GM19099 (cell line): ENCODE data around the gene ZNRF3.

Source experiments
- POLR2A ChIP-seq: IDR thresholded peaks from 3 replicates; pipeline ENCODE4 v1.6.1; 2011; ENCODE audit warnings: low read depth; ENCODE audit not compliant: insufficient read length; ENCODE audit errors: extremely low read depth

The ZNRF3 gene

DNA sequence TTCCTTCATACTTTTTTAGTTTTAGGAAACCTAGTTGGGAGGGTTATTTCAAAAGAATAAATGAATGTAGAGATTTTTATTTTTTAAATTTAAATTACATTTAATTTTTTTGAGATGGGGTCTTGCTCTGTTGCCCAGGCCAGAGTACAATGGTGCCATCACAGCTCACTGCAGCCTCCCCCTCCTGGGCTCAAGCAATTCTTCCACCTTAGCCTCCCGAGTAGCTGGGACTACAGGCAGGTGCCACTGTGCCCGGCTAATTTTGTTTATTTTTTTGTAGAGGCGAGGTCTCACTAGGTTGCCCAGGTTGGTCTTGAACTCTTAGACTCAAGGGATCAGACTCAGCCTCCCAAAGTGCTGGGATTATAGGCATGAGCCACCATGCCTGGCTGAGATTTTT is 32.6 kb downstream of the ZNRF3 start:
- TF ChIP-seq POLR2A, result no peak

DNA sequence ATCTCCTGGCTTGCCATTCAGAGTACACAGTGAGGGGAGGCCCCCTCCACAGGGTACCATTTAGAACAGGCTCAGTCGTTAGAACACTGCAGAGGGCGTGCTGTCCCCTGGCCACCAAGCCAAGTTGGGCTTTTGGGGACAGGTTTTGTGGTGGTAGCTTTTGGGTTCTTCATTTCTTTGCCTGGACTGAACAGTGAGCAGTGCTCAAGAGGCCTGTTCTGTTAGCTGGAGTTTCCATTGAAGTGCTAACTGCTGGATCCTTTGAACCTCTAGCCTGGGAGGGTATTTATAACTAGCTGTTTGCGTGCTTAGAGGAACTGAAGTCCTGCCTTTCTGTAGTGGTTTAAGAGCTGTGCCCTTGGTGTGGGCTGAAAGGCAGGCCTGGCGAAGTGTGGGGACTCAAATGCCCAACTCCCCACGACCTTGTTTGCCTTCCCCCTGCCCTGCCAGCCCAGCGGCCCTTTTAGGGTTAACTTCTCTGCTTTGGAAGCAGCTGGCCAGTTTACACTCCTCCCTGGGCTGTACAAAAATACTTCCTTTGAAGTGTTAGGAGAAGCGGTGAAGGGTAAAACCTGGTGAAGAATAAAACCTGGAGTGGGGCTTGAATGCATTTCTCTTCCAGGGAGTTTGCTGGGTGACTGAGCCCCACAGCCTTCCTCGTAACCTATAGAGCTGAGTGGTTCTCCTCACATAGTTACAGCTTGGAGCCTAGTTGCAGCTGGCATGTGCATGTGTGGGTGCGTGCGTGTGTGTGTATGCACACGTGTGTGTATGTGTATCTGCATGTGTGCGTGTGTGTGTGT is 34.6 kb downstream of the ZNRF3 start:
- TF ChIP-seq POLR2A, result no peak

DNA sequence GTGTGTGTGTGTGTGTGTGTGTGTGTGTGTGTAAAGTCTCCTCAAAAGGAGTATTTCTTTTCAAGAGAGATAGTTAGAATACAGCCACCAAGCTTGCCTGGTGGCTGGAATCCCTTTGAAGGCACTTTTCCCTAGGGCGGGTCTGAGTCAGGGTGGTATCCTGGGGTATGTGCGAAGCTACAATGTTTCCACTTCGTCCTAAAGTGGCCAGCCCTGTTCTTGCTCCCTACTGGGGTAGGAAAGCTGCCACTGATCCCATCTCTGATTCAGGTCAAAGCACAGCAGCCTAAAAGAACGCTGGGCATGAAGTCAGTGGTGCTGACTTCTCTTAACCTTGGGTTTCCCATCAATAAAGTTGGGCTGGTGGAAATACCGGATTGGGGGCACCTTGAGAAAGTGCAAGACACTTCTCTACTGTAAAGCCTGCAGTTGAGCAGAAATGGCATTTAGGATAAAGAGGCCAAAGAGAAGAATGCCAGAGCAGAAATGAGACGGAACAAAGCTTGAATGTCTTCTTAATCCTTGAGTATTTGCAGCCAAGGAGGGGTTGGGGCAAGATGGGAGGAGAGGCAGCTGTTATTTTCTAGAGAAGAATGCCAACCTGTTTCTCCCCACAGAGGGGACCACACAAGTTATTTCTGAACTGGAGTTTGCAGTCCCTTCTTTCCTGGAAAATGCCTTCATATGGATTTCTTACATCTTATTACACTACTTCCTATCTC is 35.3 kb downstream of the ZNRF3 start:
- no peak for TF ChIP-seq POLR2A

DNA sequence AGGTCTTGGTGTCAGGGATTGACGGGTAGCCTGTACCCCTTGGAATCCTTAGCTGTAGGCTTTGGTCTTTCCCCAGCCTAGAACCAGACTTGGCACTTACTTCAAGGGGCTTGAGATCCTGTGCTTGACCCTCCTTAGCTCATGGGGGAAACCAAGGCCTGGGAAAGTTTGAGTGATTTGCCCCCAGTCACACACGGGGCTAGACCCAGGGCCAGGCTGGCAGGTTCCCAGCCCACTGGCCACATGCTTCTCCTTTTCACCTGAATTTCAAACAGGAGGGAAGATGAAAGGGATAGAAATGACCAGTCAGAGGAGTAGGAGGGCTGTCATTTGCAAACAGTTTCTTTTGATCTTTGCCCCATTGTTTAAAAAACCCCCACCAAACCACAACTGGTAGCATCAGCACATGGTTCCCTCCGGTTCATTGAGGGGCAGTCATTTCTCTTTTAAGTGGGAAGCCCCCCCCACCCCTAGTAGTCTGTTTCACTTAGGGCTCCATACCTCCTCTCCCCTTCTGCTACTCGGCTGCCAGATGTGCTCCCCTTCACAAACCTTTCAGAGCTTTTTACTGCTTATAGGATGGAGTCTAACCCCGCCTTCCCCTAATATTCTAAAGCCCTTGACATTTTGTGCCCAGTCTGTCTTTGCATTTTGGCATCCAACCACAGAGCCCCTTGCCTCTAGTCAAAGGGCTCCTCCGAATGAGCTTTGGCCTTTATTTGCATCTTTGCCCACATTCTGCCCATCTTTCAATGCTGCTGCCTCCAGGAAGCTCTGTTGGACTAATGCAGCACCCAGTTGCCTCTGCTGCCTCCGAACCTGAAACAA is 37.6 kb downstream of the ZNRF3 start:
- no peak for TF ChIP-seq POLR2A

DNA sequence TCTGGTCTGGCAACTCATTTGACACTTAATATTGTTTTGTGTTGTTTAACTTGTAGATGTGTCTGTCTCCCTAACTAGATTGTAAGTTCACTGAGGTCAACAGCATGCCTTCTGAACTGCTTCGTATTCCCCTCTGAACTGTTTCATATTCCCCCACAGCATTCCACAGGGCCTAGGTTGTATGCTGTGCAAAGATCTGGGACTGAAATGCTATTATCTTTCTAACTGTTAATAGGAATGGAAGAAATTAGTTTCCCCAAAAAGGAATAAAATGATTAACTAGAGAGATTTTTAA is 38.2 kb downstream of the ZNRF3 start:
- TF ChIP-seq POLR2A, result no peak

DNA sequence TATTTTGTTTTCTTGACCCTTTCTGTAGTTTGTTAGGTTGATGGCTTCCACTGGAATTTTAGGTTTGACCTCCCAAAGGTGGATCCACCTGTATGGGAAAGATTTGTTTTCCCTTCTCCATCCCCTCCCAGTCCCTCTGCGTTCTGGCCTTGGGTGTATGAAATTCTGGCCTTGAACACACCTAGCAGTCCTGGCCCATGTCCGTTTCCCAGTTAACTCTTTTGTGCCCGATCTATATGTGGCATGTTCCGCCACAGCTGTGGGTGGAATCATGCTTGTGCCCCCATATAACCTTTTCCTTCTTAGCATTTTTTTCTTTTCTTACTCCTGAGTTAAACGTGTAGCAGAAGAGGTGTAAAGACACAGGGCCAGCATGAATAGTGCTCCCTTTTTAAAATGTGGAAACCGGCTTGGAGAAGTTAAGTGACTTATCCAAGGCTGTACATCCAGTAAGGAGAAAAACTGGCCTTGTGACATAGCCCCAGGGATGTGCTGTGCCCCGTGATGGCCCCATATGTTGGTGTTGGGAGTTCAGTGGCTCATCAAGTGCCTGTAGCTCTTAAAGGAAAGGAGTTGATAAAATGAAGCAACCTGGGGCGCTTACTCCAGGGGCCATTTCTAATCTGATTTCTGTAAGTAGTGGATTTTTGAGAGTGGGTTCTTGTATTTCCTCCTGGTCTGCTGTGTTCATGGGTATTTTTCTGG is 39.3 kb downstream of the ZNRF3 start:
- TF ChIP-seq POLR2A, result no peak

DNA sequence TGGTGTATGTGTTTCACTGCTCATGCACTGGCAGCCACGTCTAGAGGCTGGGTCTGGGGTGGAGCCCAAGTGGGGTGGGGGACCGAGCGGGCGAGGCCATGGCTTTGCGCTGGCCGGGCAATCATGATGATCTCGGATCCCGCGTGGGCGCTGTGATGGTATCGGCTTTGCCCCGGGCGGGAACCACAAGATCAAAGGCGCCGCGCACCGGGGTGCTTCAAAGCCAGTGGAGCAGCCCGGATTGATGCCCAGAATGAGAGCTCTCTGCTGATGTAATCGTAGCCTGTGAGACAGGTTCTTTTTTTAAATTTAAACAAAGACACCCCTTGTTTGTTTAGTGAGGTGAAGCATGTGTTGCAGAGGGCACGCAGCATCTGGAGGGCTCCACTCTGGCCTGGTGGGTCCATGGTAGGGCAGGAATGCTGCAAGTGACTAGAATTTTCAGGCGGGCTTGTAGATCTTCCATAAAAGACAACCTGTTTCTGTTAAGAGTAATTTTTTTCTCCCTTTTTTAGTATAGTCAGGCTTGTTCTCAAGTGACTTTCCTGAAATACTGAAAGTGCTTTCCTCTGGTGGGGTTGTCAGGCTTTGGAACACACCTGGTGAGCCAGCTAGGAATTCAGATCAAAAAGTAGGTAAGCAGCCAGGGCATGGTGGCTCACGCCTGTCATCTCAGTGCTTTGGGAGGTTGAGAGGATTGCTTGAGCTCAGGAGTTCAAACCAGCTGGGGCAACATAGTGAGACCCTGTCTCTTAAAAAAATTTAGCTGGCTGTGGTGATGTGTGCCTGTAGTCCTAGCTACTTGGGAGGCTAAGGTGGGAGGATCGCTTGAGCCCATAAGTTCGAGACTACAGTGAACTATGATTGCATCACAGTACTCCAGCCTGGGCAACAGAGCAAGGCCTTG is 40.7 kb downstream of the ZNRF3 start:
- TF ChIP-seq POLR2A, result no peak

DNA sequence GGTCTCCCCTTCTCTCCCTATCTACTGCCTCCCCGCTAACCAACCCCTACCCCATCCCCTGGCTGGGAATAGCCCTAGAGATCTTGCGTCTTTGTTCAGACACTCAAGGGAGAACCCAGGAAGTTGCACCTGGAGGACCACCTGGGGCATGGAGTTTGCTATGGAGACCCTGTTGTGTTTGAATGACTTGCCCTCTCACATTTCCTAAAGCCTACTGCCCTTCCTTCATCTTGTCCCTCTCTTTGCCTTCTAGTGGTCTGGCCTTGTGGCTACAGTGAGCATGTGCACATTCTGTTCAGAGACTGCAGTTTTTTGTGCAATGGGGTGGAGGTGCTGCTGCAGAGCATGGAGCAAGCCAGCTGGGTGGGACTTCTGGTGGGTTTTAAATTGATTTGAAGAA is 42.5 kb downstream of the ZNRF3 start:
- TF ChIP-seq POLR2A, result no peak

DNA sequence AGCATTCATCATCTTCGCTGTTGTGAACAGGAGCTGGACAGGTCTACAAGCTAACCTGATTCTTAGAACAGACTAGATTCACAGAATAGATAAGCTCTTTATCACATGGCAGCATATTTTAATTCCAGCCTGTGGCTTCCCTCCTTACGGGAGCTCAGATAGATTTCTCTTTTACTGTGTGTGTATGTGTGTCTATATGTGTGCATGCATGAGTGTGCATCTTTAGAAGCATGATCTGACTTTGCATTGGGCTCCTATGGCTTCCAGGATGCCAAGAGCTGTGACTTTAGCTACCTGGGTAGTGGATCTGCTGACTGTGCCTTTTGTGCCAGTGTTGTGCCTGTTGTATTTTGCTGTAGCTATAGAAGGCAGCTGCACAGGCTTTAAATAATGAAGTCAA is 44.3 kb downstream of the ZNRF3 start:
- TF ChIP-seq POLR2A, result no peak

DNA sequence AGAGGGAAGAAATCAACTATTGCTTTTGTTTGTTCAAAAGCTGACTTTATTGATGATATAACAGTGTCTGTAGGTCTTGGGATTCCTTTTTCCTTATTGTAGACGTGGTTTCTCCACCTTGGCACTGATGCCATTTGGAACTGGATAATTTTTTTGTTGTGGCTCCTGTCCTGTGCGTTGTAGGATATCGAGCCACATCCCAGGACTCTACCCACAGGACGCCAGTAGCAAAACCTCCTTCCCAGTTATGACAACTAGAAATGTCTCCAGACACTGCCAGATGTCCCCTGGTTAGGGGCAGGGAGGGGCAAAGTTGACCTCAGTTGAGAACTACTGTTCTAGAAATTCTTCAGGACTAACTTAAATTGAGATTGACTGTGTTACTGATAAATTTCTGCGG is 45.8 kb downstream of the ZNRF3 start:
- no peak for TF ChIP-seq POLR2A

DNA sequence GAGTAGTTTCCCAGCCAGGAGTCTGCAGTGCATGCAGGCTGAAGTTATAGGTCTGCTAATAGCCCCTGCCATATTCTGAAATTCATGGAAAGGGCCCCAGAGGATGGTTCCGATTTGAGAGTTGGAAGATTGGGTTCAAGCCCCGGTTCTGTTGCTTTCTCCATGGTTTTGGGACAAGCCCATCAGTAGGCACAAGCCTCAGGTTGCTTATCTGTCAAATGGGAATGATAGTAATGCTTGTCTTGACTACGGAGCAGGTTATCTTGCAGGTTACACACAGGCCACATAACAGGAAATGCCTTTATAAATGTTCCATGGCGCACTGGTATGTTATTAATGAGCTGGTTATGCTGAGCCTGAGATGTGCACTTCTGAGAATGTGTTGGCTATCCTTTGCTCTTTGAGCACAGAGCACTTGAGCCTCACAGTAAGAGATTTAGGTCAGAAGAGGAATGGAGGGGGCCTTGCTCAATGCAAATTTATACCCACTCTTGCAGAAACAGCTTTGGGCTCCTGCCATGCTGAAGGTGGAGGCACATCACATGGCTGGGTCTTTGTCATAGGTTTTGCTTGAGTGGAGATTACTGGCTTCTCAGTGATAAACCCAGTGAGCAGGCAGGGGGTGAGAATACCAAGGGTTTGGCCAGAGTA is 47.1 kb downstream of the ZNRF3 start:
- no peak for TF ChIP-seq POLR2A

DNA sequence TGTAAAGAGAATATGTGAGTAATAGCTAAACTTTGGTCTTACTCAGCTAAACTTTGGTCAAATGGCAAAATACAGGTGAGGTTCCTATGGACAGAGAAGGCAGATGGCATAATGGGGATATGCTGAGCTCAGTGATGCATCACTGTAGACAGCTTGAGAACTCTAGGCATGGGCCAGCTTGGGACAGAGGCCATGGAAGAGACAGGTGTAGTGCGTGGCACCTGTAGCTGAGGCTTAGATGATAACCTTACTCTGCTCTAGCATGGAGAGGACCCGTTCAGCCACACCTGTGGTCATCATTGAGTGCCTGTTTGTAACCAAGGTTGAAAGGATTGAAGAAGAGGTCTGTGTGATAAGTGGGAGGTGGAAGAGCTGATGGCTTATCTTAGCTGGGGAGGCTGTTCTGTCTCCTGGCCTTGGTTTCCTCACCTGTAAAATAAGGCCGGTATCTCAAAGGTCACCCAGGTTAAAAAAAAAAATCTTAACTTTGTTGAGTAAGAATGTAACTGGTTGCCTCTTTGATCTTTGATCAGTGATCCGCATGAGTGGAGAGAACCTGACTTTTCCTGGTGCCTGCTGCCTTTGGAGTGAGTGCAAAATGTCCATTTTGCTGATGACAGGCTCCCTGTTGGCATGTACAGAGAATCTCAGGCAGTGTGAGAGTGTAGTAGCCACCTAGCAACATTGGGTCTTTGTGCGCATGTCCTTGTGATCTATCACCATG is 48.6 kb downstream of the ZNRF3 start:
- TF ChIP-seq POLR2A, result no peak

DNA sequence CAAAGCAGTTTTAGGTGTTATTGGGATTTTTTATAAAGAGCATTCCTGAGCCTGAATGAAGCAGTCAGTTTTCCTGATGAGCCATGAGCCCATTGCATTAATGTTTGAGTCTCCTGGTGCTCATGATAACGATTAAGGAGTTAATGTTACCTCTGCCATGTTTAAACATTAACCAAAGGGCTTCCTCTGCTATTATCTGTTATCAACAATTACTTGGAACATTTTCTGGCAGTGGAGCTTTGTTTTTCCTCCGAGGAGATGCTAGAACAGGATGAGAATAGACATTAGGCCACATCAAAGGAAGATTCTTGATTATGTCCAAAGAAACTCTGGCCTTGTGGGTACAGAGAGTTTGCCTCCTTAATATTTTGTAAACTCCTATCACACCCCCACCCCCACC is 49.9 kb downstream of the ZNRF3 start:
- no peak for TF ChIP-seq POLR2A
